Ammon's horn (tissue), 1 donor: Measurements from ENCODE around the gene TNS2.
"Not testable (repeated sequence)": the region's sequence is repeated elsewhere in the genome, so short reads cannot be mapped to it uniquely, and the experiment has no call there.

Experiments
- DNase-seq: peaks from one replicate; pipeline ENCODE4 v3.0.0-alpha.2; 2016; ENCODE audit warnings: low spot score

Gene TNS2

DNA sequence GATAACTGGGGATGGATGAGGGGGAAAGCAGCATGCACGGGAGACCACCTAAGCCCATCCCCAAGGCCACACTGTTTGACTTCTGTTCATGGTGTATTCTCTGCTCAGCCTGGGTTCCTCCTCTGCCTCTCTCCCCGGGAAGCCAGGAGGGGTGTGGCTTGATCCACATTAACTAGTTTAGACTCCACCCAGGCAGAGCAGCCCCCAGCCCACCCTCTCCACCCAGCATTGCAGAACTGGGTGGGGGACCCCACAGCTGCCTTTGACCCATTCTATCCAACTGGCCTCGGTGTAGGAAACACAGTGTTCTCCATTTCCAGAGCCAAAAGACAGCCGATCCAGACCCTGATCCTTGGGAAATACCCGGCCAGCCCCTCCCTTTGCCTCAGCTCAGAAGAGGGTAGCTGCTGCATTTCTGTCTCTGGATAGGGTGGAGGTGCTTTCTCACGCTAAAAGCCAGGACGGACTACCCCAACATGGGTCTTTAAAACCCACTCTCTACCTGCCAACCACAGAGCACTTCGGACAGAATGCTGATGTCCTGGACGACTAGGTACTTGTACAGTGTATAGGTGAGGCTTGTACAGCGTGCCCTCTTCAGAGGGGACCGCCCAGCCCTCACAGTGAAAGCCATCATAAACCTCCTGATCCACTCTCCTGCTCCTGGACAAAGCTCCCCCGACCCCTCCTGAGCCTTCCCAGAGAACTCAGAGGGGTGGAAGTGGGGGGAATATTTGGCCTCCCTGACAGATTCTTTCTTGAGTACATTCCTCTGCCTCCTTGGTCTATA is 20.0 kb downstream of the TNS2 start:
- no peak for DNase-seq

DNA sequence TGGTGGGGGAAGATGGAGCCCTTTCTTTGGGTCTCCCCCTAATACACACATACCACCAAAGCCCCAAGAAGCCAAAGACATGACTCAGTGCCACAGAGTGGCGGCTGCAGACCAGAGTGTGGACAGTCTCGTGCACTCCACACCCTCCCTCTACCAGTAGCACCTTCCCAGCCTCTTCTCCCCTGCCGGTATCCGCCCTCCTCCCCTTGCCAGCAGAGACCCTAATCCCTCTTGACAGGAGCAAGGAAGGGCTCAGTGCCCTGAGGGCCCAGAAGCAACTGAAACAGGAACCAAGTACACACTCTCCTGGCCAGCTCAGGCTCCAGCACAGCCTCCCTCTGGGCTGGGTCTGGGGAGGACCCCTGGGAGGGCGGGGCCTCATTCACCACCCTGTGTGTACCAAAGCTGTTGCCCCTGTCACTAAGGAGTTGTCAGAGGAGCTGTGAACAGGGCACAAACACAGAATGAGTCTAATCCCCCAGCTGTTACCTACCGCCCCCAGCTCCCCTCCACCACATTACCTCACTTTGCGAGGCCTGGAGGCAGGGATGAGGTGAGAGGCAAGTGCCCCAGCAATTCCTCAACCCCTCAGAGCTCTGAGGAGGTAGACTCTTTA is 21.1 kb downstream of the TNS2 start:
- no peak for DNase-seq

DNA sequence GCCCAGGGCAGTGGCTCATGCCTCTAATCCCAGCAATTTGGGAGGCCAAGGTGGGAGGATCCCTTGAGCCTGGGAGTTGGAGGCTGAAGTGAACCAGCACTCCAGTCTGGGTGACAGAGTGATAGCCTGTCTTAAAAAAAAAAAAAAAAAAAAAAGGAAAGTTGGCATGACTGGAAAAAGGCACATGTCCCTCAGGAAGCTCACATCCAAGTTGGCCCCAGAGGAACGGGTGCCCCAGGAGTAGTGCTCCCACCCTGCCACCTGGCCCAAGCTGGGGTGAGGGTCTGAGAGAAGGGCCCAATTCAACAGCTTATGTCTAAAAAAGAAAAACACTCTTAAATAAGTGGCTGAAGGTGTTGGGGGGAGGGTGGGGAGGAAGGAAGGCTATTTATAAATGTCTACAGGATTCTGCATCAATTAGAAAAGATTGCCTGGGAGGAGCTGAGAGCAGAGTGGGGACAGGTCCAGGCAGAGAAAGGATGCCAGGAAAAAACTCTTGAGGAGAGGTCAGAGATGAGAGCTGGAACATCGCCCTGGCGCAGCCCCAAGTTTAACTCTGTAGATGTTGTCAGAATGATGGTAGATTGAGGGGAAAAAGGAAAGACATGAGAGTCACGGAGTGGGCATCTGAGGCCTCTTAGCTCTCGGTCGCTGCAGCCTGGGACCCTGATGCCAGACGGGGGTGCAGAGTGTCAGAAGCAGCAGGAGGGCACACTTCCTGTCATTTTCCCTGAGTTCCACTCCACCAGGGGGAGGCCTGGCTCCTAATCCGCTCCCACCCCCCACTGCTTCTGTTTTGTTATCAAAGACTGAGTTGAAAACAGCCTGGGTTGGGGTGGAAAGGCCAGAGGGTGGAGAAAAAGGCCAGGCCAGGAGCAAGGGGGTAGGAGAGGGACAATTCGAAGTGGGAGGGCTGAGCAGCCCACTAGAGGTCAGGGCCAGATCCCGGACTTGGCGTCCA is 22.0 kb downstream of the TNS2 start:
- no peak for DNase-seq

DNA sequence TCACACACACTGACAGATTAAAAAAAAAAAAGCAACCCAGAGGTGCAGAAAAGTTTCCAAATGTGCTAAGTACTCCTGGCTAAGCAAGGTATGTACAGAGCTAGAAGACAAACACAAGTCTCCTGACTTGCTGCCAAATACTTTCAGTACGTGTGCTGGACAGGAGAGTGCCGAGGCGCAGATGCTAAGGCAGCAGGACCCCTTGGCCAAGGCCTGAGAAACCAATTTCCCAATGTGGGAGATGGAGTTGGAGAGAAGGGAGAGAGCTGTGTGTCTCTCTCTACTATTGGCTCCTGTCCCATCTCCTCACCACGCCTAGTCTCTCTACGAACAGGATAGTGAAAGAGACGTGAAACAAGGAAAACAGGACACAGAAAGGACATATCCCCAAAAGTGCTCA is 24.0 kb downstream of the TNS2 start:
- no peak for DNase-seq

DNA sequence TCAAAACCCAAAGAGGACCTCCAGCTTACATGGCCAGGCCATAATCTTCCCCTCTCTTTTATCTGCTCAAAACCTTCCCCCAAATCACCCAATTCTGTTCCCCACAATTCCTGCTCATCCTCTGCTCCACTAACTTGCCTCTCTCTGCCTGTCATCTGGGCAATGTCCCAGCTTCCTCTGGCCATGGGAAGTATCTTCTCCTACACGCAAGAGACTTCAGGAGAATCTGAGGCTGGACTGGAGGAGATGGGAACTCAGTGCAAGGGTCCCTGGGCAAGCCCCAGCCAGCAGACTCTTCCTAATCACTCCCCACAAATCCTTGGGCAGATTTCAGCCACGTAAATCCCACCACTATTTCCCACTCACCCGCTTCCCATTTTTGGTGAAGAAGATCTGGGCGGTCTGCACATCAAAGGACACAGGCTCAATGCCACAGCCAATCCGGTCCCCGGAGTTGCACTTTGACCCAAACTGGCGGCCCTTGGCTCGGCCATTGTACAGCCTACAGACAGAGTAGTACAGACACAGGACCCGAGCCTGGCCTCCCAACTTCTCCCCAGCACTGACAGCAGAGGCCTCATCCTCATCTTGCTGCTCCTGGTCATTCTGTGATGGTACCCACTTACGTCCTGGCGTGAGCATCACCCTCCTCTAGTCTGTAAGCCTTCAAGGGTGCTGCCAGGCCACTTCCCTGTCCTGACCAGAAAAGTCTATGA is 24.6 kb downstream of the TNS2 start:
- no peak for DNase-seq

DNA sequence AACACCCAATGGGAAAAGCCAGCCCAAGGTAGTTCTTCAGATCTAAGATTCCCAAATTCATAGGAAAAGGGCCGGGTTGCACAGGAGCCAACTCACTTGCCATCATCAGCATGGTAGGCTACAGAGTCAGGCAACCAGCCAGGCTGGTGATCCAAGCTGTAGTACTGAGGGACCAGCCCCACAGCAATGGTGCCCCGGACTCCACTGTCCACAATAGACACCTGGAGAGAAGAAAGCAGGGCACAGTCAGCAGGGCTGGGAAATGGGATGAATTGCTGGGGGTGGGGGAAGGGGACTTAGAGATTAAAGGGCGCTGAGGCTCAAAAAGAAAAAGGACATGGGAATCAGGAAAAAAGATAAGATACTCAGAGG is 25.1 kb downstream of the TNS2 start:
- no peak for DNase-seq

DNA sequence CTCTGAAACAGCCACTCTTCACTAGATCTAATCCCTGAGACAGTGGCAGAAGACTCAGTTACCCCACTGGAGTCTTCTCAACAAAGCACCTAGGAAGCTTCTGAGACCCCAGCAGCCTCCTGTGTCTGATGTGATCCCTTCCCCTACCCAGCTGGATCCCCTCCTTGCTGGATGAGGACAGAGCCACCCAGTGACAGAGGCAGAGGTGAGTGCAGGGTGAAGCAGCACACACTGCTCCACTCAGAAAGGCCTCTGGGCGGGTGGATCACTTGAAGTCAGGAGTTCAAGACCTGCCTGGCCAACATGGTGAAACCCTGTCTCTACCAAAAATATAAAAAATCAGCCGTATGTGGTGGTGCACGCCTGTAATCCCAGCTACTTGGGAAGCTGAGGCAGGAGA is 26.6 kb downstream of the TNS2 start:
- DNase-seq = no peak

DNA sequence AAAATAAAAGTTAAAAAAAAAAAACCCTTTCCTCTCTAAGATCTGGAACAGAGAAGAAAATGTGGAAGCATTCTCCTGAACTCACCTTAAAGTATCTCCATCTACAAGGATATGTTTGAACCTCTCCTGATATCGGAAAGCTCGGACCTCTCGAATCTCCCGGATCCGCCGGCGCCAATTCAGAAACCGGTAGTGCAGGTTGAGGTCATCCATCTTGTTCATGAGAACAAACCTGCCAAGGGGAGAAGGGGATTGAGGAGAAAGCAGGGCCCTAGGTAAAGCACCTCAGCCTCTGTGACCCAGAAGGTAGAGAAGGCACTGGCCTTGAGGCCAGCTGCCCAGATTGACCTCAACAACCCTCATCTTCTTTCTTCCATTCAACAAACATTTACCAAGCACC is 27.2 kb downstream of the TNS2 start:
- DNase-seq = no peak

DNA sequence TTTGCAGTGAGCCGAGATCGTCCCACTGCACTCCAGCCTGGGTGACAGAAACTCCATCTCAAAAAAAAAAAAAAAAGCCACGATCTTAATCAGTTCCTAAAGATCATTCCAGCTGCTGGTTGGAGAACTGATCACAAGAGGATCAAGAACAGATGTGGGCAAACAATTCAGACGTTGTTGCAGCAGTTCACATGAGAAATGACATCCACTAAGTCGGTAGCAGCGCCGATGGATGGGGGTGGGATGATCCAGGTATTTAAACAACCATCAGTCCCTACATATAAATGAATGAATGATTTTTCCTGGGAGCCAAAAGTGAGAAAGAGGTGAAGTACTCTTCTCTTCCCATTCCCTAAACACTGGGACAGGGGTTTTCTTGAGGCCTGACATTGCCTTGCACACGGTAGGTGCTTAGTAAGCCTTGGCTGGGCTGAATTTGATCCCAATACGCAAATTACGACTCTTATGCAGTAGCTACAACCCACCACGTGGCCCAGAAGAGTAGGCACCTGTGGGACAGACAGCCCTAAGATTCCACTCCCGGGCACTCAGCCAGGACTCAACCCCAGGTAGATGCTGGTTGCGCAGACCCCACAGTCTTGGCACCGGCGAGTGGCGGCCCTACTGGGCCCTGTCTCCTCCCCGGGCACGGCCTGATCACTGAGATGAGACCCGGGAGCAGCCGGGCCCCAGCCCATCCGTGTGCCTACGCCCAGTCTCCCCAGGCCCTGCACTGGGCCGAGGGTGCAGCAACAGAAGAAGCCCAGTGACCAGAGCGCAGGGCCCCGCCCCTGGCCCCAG is 28.8 kb downstream of the TNS2 start:
- DNase-seq = no peak

DNA sequence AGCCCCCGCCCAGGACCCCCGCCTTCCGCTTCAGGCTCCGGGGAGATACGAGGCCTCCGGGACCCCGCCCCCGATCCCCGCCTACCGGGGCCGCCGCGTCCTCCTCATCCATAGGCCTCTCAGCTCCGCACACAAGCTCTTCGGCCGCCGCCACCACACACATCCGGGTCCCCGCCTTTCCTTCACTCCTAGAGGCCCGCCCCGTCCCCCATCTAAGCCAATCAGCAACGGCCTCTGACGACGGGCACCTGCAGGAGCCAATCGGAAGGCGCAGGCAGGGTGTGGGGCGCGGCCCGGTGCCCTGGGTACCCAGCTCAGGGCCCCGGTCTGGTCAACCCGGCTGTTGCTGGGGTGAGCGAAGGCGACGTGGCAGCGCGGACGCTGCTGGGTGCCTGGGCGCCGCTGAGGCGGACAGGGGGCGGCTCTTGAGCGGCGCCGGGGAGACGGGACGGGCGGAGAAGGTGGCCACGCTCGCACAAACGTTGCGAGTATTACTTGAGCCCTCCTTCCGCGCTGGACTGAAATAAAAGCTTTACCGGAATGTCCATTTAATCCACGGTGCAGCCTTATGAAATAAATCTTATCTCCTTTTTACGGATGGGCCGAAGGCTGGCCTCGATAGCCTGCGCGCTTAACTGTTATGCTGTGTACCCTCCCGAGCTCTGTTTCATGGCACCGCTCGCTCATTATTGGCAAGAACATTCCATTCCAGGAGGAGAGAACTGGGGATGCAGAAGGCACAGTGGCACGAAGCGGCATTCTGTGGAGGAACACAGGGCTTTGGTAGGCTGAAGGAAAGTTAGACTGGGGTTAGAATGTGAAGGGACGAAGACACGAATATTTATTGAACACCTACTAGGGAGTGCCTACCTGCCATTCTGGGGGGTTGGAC is 29.6 kb downstream of the TNS2 start, which contains the start of gene SPRYD3:
SPRYD3 (minus strand) TSS at position 165 of the 892 bp plus-strand sequence; CDS start at position 108, 57 bp downstream.
- DNase-seq = peak; percentile 97

DNA sequence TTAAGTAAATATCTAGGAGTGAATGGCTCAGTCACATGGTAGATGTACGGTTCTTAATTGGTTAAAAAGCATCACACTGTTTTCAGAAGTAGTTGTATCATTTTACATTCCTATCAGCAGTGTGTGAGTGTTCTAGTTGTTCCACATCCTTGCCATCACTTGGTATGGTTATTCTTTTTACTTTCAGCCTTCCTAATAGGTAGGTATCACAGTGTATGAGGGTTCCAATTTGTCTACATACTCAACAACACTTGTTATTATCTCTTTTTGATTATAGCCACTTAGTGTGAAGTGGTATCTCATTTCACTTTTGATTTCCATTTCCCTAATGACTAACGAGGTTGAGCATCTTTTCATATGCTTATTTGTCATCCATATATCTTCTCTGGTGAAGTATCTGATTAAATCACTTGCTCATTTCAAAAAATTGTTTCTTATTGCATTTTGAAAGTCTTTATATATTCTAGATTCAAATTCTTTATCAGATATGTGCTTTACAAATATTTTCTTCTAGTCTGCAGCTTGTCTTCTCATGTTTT is 32.8 kb downstream of the TNS2 start:
- no peak for DNase-seq

DNA sequence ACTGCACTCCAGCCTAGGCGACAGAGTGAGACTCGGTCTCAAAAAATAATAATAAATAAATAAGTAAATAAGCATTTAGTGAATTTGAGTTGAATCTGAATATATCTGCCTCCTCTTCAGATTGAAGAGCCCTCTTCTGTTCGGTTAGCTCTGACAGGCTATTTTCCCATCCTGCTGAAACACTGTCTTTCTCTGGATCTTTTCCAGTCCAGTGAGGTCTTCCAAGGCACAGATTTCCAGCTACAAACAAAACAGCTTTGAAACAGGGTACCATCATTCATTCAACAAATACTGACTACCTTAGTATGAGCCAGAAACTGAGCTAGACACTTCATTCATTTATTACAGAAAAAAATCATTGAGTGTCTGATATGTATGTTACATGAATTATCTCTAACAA is 36.5 kb downstream of the TNS2 start:
- DNase-seq = no peak

DNA sequence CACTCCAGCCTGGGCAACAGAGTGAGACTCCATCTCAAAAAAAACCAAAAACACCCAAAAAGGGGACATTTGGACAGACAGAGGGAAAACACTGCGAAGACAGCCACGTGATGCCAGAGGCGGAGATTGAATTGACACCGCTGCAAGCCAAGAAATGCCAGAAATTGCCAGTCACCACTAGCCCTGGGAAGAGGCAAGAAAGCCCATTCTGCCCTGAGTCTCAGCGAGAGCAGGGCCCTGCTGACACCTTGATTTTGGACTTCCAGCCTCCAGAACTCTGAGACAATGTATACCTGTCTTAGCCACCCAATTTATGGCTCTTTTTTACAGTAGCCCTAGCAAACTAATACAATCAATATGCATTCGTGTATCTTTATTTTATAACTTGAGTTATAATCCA is 40.2 kb downstream of the TNS2 start:
- DNase-seq = no peak

DNA sequence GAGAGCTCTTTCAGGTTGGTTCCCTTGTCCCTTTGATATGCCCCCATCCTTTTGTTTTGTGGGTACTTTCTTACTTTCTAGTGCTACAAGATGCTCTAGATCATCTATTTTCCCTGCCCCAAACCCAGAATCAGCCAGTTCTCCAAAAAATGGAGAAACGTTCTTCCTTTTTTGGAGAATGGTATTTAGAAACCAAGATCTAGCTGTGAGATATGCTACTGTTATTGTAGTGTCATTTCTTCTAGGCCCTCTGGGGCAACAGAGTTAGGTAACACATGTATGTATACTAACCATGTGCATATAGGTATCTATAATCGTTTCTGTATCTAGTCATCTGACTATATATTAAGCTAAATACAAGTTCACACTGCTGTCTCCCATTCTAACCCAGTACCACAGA is 40.7 kb downstream of the TNS2 start:
- no peak for DNase-seq

DNA sequence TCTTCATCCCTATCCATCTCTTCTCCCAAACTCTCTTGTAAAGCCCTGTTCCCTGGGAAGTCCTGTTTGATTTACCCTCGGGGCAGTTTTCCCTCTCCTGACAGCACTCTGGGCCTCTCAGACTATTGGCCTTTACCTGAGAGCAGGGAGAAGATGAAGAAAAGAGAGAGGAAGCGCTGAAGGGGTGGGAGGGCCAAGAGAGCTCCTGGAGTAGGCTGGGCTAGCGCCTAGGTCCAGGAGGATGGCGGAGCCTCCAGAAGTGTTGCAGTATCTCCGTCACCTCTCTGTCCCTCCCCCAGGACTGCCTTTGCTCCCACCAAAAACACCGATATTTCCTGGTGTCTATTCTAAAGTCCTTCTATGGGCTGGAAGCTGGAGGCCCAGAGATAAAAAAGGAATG is 41.9 kb downstream of the TNS2 start:
- no peak for DNase-seq

DNA sequence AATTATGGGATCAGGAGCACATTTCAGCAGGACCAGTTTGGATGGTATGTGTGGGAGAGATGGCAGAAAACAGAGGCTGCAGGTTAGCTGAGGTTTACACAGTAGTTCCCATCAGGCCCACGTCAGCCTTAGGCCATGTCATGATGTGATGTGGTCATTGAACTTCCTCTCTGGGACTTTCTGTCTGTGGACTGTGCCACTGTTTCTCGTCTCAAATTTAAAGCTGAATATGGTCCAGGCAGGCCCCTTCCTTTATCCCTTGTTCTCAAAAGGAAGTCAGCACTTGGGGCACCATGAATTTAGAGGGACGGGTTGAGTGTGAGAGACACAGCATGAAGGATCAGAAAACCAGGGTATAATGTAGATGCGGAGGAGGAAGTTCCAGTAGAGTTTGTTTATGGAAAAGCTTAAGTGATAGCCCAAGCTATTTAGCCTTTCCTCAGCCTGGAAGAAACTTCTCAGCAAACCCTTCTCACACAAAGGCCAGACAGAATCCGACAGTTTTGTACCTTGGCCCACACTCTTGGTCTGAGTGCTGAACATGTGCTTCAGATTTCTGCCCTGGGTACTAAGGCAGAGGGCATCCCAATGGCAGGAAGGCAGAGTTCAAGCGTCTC is 44.0 kb downstream of the TNS2 start:
- peak; percentile 51 for DNase-seq

DNA sequence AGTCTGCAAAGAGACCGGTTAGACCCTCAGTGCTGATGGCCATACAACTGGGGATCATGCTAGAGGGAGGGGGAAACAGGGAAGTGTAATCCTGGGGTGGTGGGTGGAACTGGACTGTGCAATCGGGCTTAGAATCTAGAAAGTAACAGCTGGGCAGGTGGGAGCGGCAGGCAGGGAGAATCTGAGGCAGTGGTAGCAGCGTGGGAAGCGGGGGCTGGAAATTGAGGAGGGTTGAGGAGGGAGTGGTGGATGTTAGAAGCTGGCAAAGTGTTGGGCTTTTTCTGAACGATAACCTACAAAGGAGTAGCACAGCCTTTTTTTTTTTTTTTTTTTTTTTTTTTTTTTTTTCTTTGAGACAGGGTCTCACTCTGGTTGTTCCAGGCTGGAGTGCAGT is 44.5 kb downstream of the TNS2 start:
- no peak for DNase-seq

DNA sequence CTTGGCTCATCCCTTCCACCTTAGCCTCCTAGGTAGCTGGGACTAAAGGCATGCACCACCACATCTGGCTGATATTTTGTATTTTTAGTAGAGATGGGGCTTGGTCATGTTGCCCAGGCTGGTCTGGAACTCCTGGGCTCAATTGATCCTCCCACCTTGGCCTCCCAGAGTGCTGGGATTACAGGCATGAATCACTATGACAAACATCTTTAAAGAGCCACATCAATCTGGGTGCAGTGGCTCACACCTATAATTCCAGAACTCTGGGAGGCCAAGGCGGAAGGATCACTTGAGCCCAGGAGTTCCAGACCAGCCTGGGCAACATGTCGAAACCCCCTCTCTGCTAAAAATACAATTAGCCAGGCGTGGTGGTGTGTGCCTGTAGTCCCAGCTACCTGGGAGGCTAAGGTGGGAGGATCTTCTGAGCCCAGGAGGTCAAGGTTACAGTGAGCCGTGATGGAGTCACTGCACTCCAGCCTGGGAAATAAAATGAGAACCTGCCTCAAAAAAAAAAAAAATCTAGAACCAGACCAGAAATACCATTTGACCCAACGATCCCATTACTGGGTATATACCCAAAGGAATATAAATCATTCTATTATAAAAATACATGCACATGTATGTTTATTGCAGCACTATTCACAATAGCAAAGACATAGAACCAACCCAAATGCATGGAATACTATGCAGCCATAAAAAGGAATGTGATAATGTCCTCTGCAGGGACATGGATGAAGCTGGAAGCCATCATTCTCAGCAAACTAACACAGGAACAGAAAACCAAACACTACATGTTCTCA is 45.1 kb downstream of the TNS2 start:
- not testable (repeated sequence) for DNase-seq

DNA sequence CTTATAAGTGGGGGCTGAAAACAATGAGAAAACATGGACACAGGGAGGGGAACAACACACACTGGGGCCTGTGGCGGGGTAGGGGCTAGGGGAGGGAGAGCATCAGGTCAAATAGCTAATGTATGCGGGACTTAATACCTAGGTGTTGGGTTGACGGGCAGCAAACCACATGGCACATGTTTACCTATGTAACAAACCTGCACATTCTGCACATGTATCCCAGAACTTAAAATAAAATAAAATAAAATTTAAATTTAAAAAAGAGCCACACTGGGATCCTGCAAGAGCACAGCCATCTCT is 45.7 kb downstream of the TNS2 start:
- DNase-seq = not testable (repeated sequence)
